ENCODE results near the gene TMEM233. TPM values are rescaled to one million over a fixed set of nuclear protein-coding genes. Genes with fewer than 3 reads are reported as not detected.
"Not testable (repeated sequence)": the region's sequence is repeated elsewhere in the genome, so short reads cannot be mapped to it uniquely, and the experiment has no call there.

TMEM233 gene
- total and polyA plus RNA-seq, 2 of the 8 experiments (the other 6 are each of a cell fraction or from before 2014, with no cell fraction given): 0.09 TPM

DNA sequence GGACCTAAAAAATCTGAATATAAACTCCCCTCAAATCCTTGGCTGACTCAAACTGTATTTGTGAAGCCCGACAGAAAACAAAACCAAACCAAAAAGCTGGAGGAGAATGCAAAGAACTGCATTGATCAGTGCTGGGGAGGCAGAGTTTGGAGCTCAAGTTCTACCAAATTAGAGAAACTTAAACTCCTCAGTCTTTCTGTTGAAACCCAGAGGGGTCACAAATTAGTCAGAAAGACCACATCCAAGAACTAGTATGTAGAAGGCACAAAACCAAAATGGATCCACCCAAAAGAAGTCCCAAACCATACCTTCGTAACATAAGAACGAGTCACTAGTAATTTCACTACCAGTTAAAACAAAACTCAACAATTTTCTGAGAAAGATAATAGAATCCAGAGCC is 59.1 kb downstream of the TMEM233 start (continued):
- TF ChIP-seq, protein P1, sequence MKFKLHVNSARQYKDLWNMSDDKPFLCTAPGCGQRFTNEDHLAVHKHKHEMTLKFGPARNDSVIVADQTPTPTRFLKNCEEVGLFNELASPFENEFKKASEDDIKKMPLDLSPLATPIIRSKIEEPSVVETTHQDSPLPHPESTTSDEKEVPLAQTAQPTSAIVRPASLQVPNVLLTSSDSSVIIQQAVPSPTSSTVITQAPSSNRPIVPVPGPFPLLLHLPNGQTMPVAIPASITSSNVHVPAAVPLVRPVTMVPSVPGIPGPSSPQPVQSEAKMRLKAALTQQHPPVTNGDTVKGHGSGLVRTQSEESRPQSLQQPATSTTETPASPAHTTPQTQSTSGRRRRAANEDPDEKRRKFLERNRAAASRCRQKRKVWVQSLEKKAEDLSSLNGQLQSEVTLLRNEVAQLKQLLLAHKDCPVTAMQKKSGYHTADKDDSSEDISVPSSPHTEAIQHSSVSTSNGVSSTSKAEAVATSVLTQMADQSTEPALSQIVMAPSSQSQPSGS (IDR thresholded peaks at IDR 0.05; ENCODE audit: low read length): no peak
- TF ChIP-seq TAF7 (optimal IDR thresholded peaks at IDR 0.05; ENCODE audit: borderline replicate concordance, low read depth, low read length) (no peak), BACH1 (IDR thresholded peaks at IDR 0.05; ENCODE audit: low read length) (no peak), SIN3A (conservative IDR thresholded peaks at IDR 0.05 in 1 of 2, IDR thresholded peaks at IDR 0.05 in 1 of 2; ENCODE audit: low read depth in 1 of 2, low read length in 2 of 2) (no peak), NRF1 (IDR thresholded peaks at IDR 0.05; ENCODE audit: low read depth, low read length) (no peak), TBP (IDR thresholded peaks at IDR 0.05; ENCODE audit: low read depth, low read length) (no peak), HDAC6 (IDR thresholded peaks at IDR 0.05; ENCODE audit: low read depth, low read length) (no peak)
- TF ChIP-seq, protein P2, sequence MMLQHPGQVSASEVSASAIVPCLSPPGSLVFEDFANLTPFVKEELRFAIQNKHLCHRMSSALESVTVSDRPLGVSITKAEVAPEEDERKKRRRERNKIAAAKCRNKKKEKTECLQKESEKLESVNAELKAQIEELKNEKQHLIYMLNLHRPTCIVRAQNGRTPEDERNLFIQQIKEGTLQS (IDR thresholded peaks at IDR 0.05; ENCODE audit: insufficient read depth, low read depth, low read length): no peak

DNA sequence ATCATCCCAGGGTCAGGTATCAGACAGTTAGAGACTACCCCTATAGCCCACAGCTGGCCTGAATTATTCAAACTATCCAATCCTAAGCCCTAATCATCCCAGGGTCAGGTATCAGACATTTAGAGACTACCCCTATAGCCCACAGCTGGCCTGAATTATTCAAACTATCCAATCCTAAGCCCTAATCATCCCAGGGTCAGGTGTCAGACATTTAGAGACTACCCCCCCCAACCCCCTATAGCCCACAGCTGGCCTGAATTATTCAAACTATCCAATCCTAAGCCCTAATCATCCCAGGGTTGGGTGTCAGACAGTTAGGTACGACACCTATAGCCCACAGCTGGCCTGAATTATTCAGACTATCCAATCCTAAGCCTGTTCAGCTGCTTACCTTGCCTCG is 63.4 kb downstream of the TMEM233 start:
- not testable (repeated sequence) for H2BK20ac ChIP-seq (ENCODE audit: low read length); H3K18ac ChIP-seq (ENCODE audit: extremely low read depth, low read length); H2BK5ac ChIP-seq (ENCODE audit: low read depth, low read length); H3K27ac ChIP-seq (ENCODE audit: low read depth, low read length); H2BK120ac ChIP-seq (replicated peaks; ENCODE audit: low read depth, low read length); H3K4me1 ChIP-seq (replicated peaks in 1 of 4; ENCODE audit: control insufficient read depth in 3 of 4, insufficient read depth in 4 of 4, low read length in 3 of 4); H3K9ac ChIP-seq (replicated peaks in 1 of 4; ENCODE audit: extremely low read depth in 1 of 4, low read depth in 3 of 4, low read length in 3 of 4); H2BK15ac ChIP-seq (ENCODE audit: low read length); H3K27me3 ChIP-seq (replicated peaks in 1 of 4; ENCODE audit: control insufficient read depth in 3 of 4, extremely low read depth in 1 of 4, insufficient read depth in 3 of 4, low read length in 3 of 4); H3K36me3 ChIP-seq (ENCODE audit: control insufficient read depth in 2 of 4, insufficient read depth in 4 of 4, low read length in 3 of 4); H4K8ac ChIP-seq (ENCODE audit: extremely low read depth, insufficient read depth, low read length); H3K79me1 ChIP-seq (ENCODE audit: low read depth, low read length); H3K23me2 ChIP-seq (ENCODE audit: low read depth, low read length); H3K4ac ChIP-seq (replicated peaks; ENCODE audit: insufficient read length, low read depth, low read length); H3K79me2 ChIP-seq (ENCODE audit: control insufficient read depth in 1 of 2, insufficient read depth in 2 of 2, low read length in 2 of 2); H3K23ac ChIP-seq (ENCODE audit: insufficient read length); H3K56ac ChIP-seq (replicated peaks; ENCODE audit: insufficient read length, low read depth, low read length); H4K5ac ChIP-seq (ENCODE audit: insufficient read length, low read depth, low read length); FAIRE-seq; H3K14ac ChIP-seq (ENCODE audit: insufficient read length); H4K20me1 ChIP-seq (replicated peaks in 1 of 2; ENCODE audit: control insufficient read depth in 1 of 2, insufficient read depth in 2 of 2, low read length in 2 of 2); H2AK5ac ChIP-seq (ENCODE audit: low read depth, low read length); H2AFZ ChIP-seq (ENCODE audit: low read length); H3K4me3 ChIP-seq (ENCODE audit: extremely low read depth in 1 of 4, insufficient read depth in 2 of 4, low read depth in 3 of 4, low read length in 4 of 4); DNase-seq (ENCODE audit: low read depth in 1 of 2, low spot score in 2 of 2); H4K91ac ChIP-seq (replicated peaks; ENCODE audit: insufficient read length, low read length); H2BK12ac ChIP-seq (ENCODE audit: low read depth, low read length); H3K4me2 ChIP-seq (ENCODE audit: insufficient read depth in 1 of 2, low read depth in 2 of 2, low read length in 2 of 2)
- CTCF ChIA-PET (ENCODE audit: partially characterized antibody): interaction anchor here (1.2 kb wide), 1 partner anchor 9 kb away, joined by 3 read pairs; no protein-coding TSS in a partner anchor
- H3K9me3 ChIP-seq (ENCODE audit: insufficient read depth in 2 of 2, low read depth in 1 of 2, low read length in 1 of 2): peaks cover 5 to 12% of the 10 kb centered on the region in 2 experiments; a peak in 2 of 4 replicates
- 82% methylated on average over 2 of the region's 2 CpGs; no CpG with 5 or more reads in 1 of the 2 experiments for WGBS, 2 experiments (ENCODE audit: extremely low coverage in 1 of 2, insufficient coverage in 1 of 2, insufficient read length in 1 of 2, insufficient replicate concordance in 2 of 2, low coverage in 1 of 2, low lambda C conversion rate in 2 of 2, missing lambda C conversion rate in 1 of 2)
- POLR2A ChIA-PET (ENCODE audit: partially characterized antibody): interaction anchor here (2.6 kb wide), 1 partner anchor 11 kb away, joined by 7 read pairs; the partner anchor contains the start of gene PRKAB1
